ENCODE results near the gene PITX2.

The PITX2 gene

GRCh38 chr4:110628663-110629213, 5.9 kb upstream of the PITX2 start:
- H3K4me3 ChIP-seq (ENCODE audit: low read length), result no peak overlapping the region
- no peak for TF ChIP-seq CTCF (conservative IDR thresholded peaks at IDR 0.05; ENCODE audit: low read depth, low read length)
- no peak for DNase-seq (ENCODE audit: low read depth)

GRCh38 chr4:110627977-110628662, 5.2 kb upstream of the PITX2 start:
- DNase-seq (ENCODE audit: low read depth), result no peak
- H3K4me3 ChIP-seq (ENCODE audit: low read length), result no peak overlapping the region
- no peak for TF ChIP-seq CTCF (conservative IDR thresholded peaks at IDR 0.05; ENCODE audit: low read depth, low read length)

GRCh38 chr4:110626532-110627153, 3.8 kb upstream of the PITX2 start:
- no peak overlapping the region for H3K4me3 ChIP-seq (ENCODE audit: low read length)
- no peak for DNase-seq (ENCODE audit: low read depth)
- no peak for TF ChIP-seq CTCF (conservative IDR thresholded peaks at IDR 0.05; ENCODE audit: low read depth, low read length)

- no peak for TF ChIP-seq CTCF (conservative IDR thresholded peaks at IDR 0.05; ENCODE audit: low read depth, low read length)
- H3K4me3 ChIP-seq (ENCODE audit: low read length), result no peak overlapping the region
- no peak for DNase-seq (ENCODE audit: low read depth)
Measured at GRCh38 chr4:110625576-110626257, 2.8 kb upstream of the PITX2 start.

- TF ChIP-seq CTCF (conservative IDR thresholded peaks at IDR 0.05; ENCODE audit: low read depth, low read length), result no peak
- no peak for DNase-seq (ENCODE audit: low read depth)
Measured at GRCh38 chr4:110624904-110625494, 2.1 kb upstream of the PITX2 start.

GRCh38 chr4:110624398-110624780, 1.5 kb upstream of the PITX2 start:
- TF ChIP-seq CTCF (conservative IDR thresholded peaks at IDR 0.05; ENCODE audit: low read depth, low read length), result no peak
- no peak for DNase-seq (ENCODE audit: low read depth)
- H3K4me3 ChIP-seq (ENCODE audit: low read length), result no peak overlapping the region

More at GRCh38 chr4:110624904-110625494, 2.1 kb upstream of the PITX2 start:
- H3K4me3 ChIP-seq (ENCODE audit: low read length), result no peak overlapping the region

Data from retinal pigment epithelial cell (primary cell).